Endodermal cell (in vitro differentiated cells): ENCODE data around the gene THSD4. TPM values are rescaled to one million over a fixed set of nuclear protein-coding genes. Genes with fewer than 3 reads are reported as not detected.

Experiments used
- DNase-seq: peaks from one replicate; pipeline ENCODE4 v3.0.0-alpha.2; 2017
- H3K27ac ChIP-seq: 2 replicates; pipeline ENCODE4 v1.5.1; 2013; ENCODE audit warnings: mild to moderate bottlenecking, low read depth, low read length, moderate library complexity
- H3K27me3 ChIP-seq: 2 replicates; pipeline ENCODE4 v1.6.1; 2013; ENCODE audit warnings: mild to moderate bottlenecking, low read length, moderate library complexity; ENCODE audit not compliant: insufficient read depth, control insufficient read depth, poor library complexity, severe bottlenecking
- H3K36me3 ChIP-seq: 2 replicates; pipeline ENCODE4 v1.7.0; 2013; ENCODE audit warnings: mild to moderate bottlenecking, low read length, moderate library complexity; ENCODE audit not compliant: control insufficient read depth, insufficient read depth
- H3K4me1 ChIP-seq: one replicate; pipeline ENCODE4 v1.7.0; 2013; ENCODE audit warnings: low read length; ENCODE audit not compliant: control insufficient read depth, insufficient read depth
- H3K4me3 ChIP-seq: 2 replicates; pipeline ENCODE4 v1.5.1; 2013; ENCODE audit warnings: mild to moderate bottlenecking, low read length, moderate library complexity
- H3K9ac ChIP-seq: 2 replicates; pipeline ENCODE4 v1.6.1; 2013; ENCODE audit warnings: mild to moderate bottlenecking, low read length, moderate library complexity; ENCODE audit not compliant: poor library complexity, severe bottlenecking; ENCODE audit errors: extremely low read depth
- H3K9me3 ChIP-seq: 2 replicates; pipeline ENCODE4 v1.6.1; 2013; ENCODE audit warnings: mild to moderate bottlenecking, low read length, moderate library complexity; ENCODE audit not compliant: control insufficient read depth
- H3K27ac Mint-ChIP-seq: 2 replicates; pipeline ENCODE4 v1.8.0; 2020; ENCODE audit warnings: mixed read lengths
- H3K27me3 Mint-ChIP-seq: 2 replicates; pipeline ENCODE4 v1.8.0; 2021; ENCODE audit warnings: mild to moderate bottlenecking, mixed read lengths; ENCODE audit not compliant: insufficient read depth
- H3K36me3 Mint-ChIP-seq: 2 replicates; pipeline ENCODE4 v1.8.0; 2020; ENCODE audit warnings: low read depth, mixed read lengths
- H3K4me1 Mint-ChIP-seq: 2 replicates; pipeline ENCODE4 v1.8.0; 2020; ENCODE audit warnings: mixed read lengths
- H3K4me3 Mint-ChIP-seq: 2 replicates; pipeline ENCODE4 v1.8.0; 2020; ENCODE audit warnings: mild to moderate bottlenecking, moderate library complexity, mixed read lengths
- H3K9me3 Mint-ChIP-seq: 2 replicates; pipeline ENCODE4 v1.8.0; 2020; ENCODE audit warnings: mild to moderate bottlenecking, mixed read lengths
- WGBS, 2 experiments: methylation state at CpG; one replicate each; pipeline versions ENCODE4 v1.1.5 to v1.1.7; 2013; ENCODE audit warnings: missing lambda C conversion rate in 2 of 2, mixed read lengths in 1 of 2; ENCODE audit not compliant: insufficient coverage in 1 of 2, insufficient read length in 1 of 2; 5-methylcytosine and 5-hydroxymethylcytosine counted together
- total RNA-seq, 2 donors: library from RNA; stranded (reverse); fragmentation: NEBNext Ultra II Directional in 1 of 2; extraction: Animal tissue kit (Norgen Biotek cat#: 25700) in 1 of 2; gene quantifications; 2 replicates in 1 of 2; 3 replicates in 1 of 2; pipeline ENCODE4 v1.2.1, GENCODE V29; 2021
- TF ChIP-seq, protein P1 (sequence below): fragments of 200-600 bp; sonication (generic); conservative IDR thresholded peaks from 2 replicates; pipeline ENCODE4 v1.5.0; 2021; ENCODE audit warnings: antibody characterized with exemption, mild to moderate bottlenecking

THSD4 gene
- total RNA-seq, 2 donors from 2014 or later, result 4.6 to 5.4 TPM

DNA sequence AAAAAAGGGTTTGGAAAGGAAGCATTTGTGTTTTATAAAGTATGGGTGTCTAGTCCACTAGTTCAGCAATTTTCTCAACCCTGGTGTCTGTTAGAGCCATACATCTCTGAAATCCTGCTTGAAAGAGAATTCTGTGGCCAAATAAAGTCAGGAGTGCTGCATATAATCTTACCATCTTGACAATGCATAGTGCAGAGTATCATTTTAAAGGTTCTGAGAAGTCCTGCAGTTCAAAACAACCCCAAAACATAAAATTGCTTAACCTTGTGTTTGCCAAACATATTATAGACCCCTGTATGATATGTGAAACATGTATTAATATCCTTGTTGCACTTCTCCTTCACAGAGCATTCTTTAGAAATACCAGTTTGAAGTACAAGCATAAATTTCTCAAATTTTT, 191.3 kb downstream of the THSD4 start:
- Histone ChIP-seq H3K4me1 (no peaks in the 10 kb centered on the region), H3K9ac (no peak overlapping the region), H3K27me3 (no peaks in the 10 kb centered on the region), H3K27ac (no peak overlapping the region), H3K36me3 (no peaks in the 10 kb centered on the region), H3K4me3 (no peak overlapping the region), H3K9me3 (peaks cover 5% of the 10 kb centered on the region)
- Mint-ChIP-seq H3K9me3 (peaks cover 9% of the 10 kb centered on the region), H3K36me3 (no peaks in the 10 kb centered on the region), H3K27ac (no peak overlapping the region), H3K4me3 (no peak overlapping the region), H3K27me3 (no peaks in the 10 kb centered on the region), H3K4me1 (no peaks in the 10 kb centered on the region)
- TF ChIP-seq, protein P1, sequence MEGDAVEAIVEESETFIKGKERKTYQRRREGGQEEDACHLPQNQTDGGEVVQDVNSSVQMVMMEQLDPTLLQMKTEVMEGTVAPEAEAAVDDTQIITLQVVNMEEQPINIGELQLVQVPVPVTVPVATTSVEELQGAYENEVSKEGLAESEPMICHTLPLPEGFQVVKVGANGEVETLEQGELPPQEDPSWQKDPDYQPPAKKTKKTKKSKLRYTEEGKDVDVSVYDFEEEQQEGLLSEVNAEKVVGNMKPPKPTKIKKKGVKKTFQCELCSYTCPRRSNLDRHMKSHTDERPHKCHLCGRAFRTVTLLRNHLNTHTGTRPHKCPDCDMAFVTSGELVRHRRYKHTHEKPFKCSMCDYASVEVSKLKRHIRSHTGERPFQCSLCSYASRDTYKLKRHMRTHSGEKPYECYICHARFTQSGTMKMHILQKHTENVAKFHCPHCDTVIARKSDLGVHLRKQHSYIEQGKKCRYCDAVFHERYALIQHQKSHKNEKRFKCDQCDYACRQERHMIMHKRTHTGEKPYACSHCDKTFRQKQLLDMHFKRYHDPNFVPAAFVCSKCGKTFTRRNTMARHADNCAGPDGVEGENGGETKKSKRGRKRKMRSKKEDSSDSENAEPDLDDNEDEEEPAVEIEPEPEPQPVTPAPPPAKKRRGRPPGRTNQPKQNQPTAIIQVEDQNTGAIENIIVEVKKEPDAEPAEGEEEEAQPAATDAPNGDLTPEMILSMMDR, result no peak
- no peak for DNase-seq

DNA sequence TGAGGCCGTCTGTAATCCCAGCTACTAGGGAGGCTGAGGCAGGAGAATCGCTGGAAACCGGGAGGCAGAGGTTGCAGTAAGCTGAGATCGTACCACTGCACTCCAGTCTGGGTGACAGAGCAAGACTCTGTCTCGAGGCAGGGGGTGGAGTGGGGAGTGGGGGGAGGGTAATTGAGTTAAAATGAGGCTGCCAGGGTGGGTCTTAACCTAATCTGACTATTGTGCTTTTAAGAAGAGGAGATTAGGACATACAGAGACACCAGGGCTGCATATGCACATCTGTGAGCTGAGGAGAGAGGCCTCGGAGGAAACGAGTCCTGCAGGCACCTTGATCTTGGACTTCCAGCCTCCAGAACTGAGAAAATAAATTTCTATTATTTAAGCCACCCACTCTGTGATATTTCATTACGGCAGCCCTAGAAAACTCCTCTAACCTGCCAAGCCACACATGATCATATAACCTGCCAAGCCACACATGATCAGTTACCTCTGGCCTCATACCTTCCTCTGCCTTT, 197.0 kb downstream of the THSD4 start:
- TF ChIP-seq, protein P1, result no peak
- H3K27me3 ChIP-seq, result no peaks in the 10 kb centered on the region
- H3K4me1 ChIP-seq, result no peaks in the 10 kb centered on the region
- no peaks in the 10 kb centered on the region for H3K27me3 Mint-ChIP-seq
- peaks cover 5% of the 10 kb centered on the region for H3K9me3 ChIP-seq
- no peak overlapping the region for H3K27ac ChIP-seq
- peaks cover 5% of the 10 kb centered on the region for H3K36me3 Mint-ChIP-seq
- H3K4me3 Mint-ChIP-seq, result no peak overlapping the region
- no peak for DNase-seq
- no peak overlapping the region for H3K4me3 ChIP-seq
- no peak overlapping the region for H3K9ac ChIP-seq
- no peak overlapping the region for H3K27ac Mint-ChIP-seq
- H3K4me1 Mint-ChIP-seq, result peaks cover 4% of the 10 kb centered on the region
- H3K36me3 ChIP-seq, result no peaks in the 10 kb centered on the region
- peaks cover 16% of the 10 kb centered on the region for H3K9me3 Mint-ChIP-seq
- 77 to 84% methylated on average over 4 to 8 of the region's 8 CpGs for WGBS, 2 experiments

DNA sequence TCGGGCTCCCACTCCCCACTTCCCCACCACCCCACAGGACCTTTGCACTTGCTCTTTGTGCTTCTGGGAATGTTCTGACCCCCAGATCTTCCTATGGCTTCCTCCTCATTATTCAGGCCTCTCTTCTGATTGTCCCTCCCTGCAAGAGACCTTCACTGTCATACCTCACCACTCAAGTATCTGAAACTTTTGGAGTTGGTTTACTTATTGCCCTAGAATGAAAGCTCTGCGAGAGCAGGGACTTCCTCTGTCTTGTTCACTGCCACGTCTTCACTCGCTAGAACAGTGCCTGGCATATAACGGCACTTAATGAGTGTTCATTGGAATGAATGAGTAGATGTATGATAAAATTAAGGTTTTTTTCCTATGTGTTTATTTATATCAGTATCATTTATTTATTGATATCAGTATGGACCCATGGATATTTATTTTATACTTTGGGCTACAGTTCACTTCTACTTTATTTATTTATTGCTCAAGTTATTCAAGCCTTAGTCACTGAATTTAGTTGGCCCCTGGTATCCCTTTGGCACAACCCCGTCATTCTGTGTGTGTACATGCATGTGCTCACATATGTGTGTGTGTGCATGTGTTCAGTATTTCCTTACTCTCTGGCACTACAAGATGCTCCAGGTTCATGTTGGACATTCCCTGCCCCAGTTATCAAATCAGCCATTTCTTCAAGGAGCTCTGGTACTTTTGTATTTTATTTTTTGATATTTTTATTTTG, 197.6 kb downstream of the THSD4 start:
- Mint-ChIP-seq H3K36me3 (peaks cover 8% of the 10 kb centered on the region), H3K4me3 (no peak overlapping the region), H3K4me1 (peaks cover 4% of the 10 kb centered on the region), H3K9me3 (peaks cover 15% of the 10 kb centered on the region), H3K27ac (no peak overlapping the region), H3K27me3 (no peaks in the 10 kb centered on the region)
- Histone ChIP-seq H3K36me3 (no peaks in the 10 kb centered on the region), H3K27me3 (no peaks in the 10 kb centered on the region), H3K27ac (no peak overlapping the region), H3K9ac (no peak overlapping the region), H3K4me1 (no peaks in the 10 kb centered on the region), H3K9me3 (peaks cover 2% of the 10 kb centered on the region), H3K4me3 (no peak overlapping the region)
- TF ChIP-seq, protein P1, result no peak
- DNase-seq, result no peak
- 90 to 93% methylated on average over 2 to 6 of the region's 6 CpGs for WGBS, 2 experiments
